Epithelial cell of esophagus (primary cell): ENCODE measurements around the gene B3GNT9.

ENCODE experiments used
- DNase-seq: peaks from one replicate; pipeline ENCODE4 v3.0.0; 2010; ENCODE audit warnings: low read depth
- H3K4me3 ChIP-seq: 2 replicates; pipeline ENCODE4 v1.5.1; 2011; ENCODE audit warnings: mild to moderate bottlenecking, low read length, control low read depth
- TF ChIP-seq, protein P1 (sequence below): IDR thresholded peaks from 2 replicates; pipeline ENCODE4 v1.5.1; 2011; ENCODE audit warnings: low read depth, mild to moderate bottlenecking, low read length, control low read depth, inconsistent platforms; ENCODE audit not compliant: insufficient read depth; ENCODE audit errors: missing control alignments

Gene B3GNT9

DNA sequence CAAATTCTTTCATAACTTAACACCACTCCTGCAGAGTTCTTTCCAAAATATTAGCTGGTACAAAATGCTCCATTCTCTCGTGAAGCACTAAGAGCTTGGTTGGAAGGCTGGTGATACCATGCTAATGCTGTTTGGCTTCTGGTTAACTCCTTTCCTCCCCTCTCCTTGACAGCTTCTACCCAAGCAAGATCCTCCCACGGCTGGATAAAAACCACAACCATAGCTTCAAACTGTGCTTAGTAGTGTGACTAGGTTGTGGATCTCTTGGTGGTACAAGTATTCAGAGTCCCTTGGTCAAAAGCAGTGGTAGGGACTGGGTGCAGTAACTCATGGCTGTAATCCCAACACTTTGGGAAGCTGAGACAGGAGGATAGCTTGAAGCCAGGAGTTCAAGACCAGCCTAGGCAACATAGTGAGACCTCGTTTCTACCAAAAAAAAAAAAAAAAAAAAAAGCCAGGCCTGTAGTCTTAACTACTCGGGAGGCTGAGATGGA is 38.8 kb downstream of the B3GNT9 start:
- TF ChIP-seq, protein P1, sequence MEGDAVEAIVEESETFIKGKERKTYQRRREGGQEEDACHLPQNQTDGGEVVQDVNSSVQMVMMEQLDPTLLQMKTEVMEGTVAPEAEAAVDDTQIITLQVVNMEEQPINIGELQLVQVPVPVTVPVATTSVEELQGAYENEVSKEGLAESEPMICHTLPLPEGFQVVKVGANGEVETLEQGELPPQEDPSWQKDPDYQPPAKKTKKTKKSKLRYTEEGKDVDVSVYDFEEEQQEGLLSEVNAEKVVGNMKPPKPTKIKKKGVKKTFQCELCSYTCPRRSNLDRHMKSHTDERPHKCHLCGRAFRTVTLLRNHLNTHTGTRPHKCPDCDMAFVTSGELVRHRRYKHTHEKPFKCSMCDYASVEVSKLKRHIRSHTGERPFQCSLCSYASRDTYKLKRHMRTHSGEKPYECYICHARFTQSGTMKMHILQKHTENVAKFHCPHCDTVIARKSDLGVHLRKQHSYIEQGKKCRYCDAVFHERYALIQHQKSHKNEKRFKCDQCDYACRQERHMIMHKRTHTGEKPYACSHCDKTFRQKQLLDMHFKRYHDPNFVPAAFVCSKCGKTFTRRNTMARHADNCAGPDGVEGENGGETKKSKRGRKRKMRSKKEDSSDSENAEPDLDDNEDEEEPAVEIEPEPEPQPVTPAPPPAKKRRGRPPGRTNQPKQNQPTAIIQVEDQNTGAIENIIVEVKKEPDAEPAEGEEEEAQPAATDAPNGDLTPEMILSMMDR = no peak
- no peak overlapping the region for H3K4me3 ChIP-seq
- no peak for DNase-seq

DNA sequence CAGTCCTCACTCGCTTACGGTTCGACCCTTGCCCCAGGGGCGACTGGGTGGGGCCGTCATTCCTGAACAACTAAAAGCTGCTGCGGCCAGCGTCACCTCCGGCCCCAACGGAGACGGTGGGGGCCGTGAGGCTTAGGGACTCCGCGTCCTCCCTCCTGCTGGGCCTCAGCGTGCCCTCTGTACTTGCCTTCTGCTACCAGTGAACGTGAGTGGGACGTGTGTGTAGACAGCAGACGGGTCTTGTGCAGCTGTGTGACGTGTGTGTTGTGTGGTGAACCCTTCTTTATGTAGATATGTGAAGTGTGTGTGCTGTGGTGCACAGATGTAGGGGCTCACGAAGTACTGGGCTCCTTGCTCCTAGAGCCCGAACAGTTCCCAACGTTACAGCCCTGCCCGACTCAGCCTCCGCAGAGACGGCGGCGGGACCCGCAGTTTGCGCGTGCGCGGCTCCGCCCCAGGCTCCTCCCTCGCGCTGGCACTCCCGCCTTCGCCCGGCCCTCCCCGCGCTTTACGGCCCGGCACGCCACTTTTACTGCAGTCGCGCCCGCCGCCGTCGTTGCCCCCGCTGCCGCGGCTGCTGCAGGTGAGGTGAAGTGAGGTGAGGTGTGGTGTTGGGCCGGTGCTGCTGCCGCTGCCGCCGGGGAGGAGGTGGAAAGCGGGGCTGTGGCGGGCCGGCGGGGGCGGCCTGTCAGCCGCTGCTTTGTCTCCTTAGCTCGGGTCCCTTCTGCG is 41.2 kb downstream of the B3GNT9 start, which contains the start of gene PHAF1:
Gene PHAF1 (plus strand): TSS at position 535 of the 729 bp plus-strand sequence. CDS start 235 bp downstream, outside the sequence.
- DNase-seq = peak; percentile 95
- H3K4me3 ChIP-seq = peak within 1 kb of the TSS; percentile 96
- TF ChIP-seq, protein P1 = no peak

- DNase-seq = no peak
- TF ChIP-seq, protein P1 = no peak
- H3K4me3 ChIP-seq = peak overlapping the region; percentile 96
These were observed 41.8 kb downstream of the B3GNT9 start for GRCh38 chr16:67108931-67109406.

DNA sequence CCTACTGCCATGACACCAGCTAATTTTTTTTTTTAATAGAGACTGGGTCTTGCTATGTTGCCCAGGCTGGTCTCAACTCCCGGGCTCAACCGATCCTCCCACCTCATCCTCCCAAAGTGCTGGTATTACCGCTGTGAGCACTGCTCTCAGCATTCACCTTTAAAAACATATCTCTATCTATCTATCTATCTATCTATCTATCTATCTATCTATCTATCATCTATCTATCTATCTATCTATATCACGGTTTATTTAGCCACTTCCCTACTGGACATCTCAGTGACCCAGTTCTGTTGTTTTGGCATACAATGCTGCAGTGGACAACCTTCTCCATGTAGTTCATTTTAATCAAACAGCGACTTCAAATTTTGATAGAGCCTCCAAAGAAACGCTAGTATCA is 42.3 kb downstream of the B3GNT9 start:
- TF ChIP-seq, protein P1 = no peak
- no peak for DNase-seq
- no peak overlapping the region for H3K4me3 ChIP-seq

GRCh38 chr16:67105881-67106280 is 44.9 kb downstream of the B3GNT9 start:
- H3K4me3 ChIP-seq = no peak overlapping the region
- TF ChIP-seq, protein P1 = no peak
- DNase-seq = no peak

DNA sequence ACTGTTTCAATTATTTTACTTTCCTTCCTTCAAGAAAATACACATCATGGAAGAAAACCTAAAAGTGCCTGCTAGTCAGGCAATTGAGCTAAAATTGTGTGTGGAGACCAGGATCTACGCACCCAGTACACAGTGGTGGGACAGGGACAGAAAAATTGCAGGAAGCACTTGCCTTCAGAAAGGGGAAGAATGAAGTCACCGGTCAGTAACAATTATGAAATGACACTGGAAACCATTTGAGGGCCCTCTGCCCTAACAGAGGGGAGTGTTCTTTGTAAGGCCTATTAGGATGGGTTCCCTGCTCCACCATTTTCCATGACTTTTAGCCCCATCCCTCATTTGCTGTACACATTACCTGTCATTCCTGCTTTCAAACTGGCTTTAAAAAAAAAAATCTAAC is 45.6 kb downstream of the B3GNT9 start:
- TF ChIP-seq, protein P1 = no peak
- no peak for DNase-seq
- H3K4me3 ChIP-seq = no peak overlapping the region

- DNase-seq = peak; percentile 71
These were observed 46.0 kb downstream of the B3GNT9 start for GRCh38 chr16:67104845-67105244.

More at GRCh38 chr16:67104845-67105244, 46.0 kb downstream of the B3GNT9 start:
- no peak overlapping the region for H3K4me3 ChIP-seq
- TF ChIP-seq, protein P1 = no peak
